IMR-90 (cell line): Measurements from ENCODE around the gene GOLGA6L9. TPM values are rescaled to one million over a fixed set of nuclear protein-coding genes. Genes with fewer than 3 reads are reported as not detected.

ENCODE experiments used
- ATAC-seq: fragments of 200-7000 bp; cut with Tn5 transposase; 2 replicates; pipeline ENCODE4 v1.9.1; 2020; ENCODE audit warnings: low read depth, mild to moderate bottlenecking, moderate library complexity
- BruUV-seq: library from RNA; stranded (reverse); fragments of 400-500 nt; replicated peaks from 2 replicates; lab custom pipeline; 2021; lab: Mats Ljungman, UMichigan
- CTCF ChIA-PET: fragments of 300-600 bp; formaldehyde crosslinking; extraction: SDS; loops from one replicate; lab custom pipeline; 2021; ENCODE audit warnings: antibody characterized with exemption; lab: Yijun Ruan, JAX
- POLR2A ChIA-PET: fragments of 300-600 bp; sonication (Branson Sonifier 250); formaldehyde crosslinking; loops from one replicate; lab custom pipeline; 2022; ENCODE audit warnings: antibody characterized with exemption; ENCODE audit not compliant: unreplicated experiment; lab: Charles Lee
- DNase-seq: peaks from one replicate; pipeline ENCODE4 v3.0.0; 2013
- H2AFZ ChIP-seq: replicated peaks from 2 replicates; pipeline ENCODE3; 2013; ENCODE audit warnings: low read length, mild to moderate bottlenecking; ENCODE audit not compliant: poor library complexity
- H2AK5ac ChIP-seq: 2 replicates; pipeline ENCODE4 v1.6.1; 2013; ENCODE audit warnings: low read depth, low read length, inconsistent platforms
- H2AK9ac ChIP-seq: replicated peaks from 2 replicates; pipeline ENCODE3; 2013; ENCODE audit warnings: mild to moderate bottlenecking, low read depth, low read length, moderate library complexity; ENCODE audit not compliant: poor library complexity
- H2BK120ac ChIP-seq: 2 replicates; pipeline ENCODE4 v1.6.1; 2013; ENCODE audit warnings: low read depth, low read length, inconsistent platforms
- H2BK15ac ChIP-seq: 3 replicates; pipeline ENCODE4 v1.6.1; 2013; ENCODE audit warnings: low read depth, low read length, inconsistent platforms
- H2BK20ac ChIP-seq: 2 replicates; pipeline ENCODE4 v1.6.1; 2013; ENCODE audit warnings: low read depth, mild to moderate bottlenecking, inconsistent platforms, low read length, moderate library complexity
- H2BK5ac ChIP-seq: 2 replicates; pipeline ENCODE4 v1.6.1; 2013; ENCODE audit warnings: mild to moderate bottlenecking, low read depth, low read length, inconsistent platforms; ENCODE audit not compliant: poor library complexity, severe bottlenecking
- H3K14ac ChIP-seq: replicated peaks from 2 replicates; pipeline ENCODE4 v1.6.1; 2013; ENCODE audit warnings: low read depth, low read length, inconsistent platforms
- H3K18ac ChIP-seq: 2 replicates; pipeline ENCODE4 v1.6.1; 2013; ENCODE audit warnings: low read depth, low read length, control low read depth
- H3K23ac ChIP-seq: 2 replicates; pipeline ENCODE4 v1.6.1; 2013; ENCODE audit warnings: low read depth, low read length, inconsistent platforms
- H3K27ac ChIP-seq: 2 replicates; pipeline ENCODE4 v1.5.1; 2013; ENCODE audit warnings: mild to moderate bottlenecking, control low read depth, low read length; ENCODE audit not compliant: insufficient read depth
- H3K27me3 ChIP-seq: 2 replicates; pipeline ENCODE4 v1.6.1; 2013; ENCODE audit warnings: low read length; ENCODE audit not compliant: control insufficient read depth, insufficient read depth
- H3K36me3 ChIP-seq: 2 replicates; pipeline ENCODE4 v1.6.1; 2013; ENCODE audit warnings: low read length, mixed read lengths; ENCODE audit not compliant: control insufficient read depth, insufficient read depth
- H3K4ac ChIP-seq: 2 replicates; pipeline ENCODE4 v1.6.1; 2013; ENCODE audit warnings: low read depth, low read length, inconsistent platforms
- H3K4me1 ChIP-seq: 2 replicates; pipeline ENCODE4 v1.6.1; 2013; ENCODE audit warnings: low read length, mixed read lengths; ENCODE audit not compliant: control insufficient read depth, insufficient read depth
- H3K4me2 ChIP-seq: 2 replicates; pipeline ENCODE4 v1.6.1; 2013; ENCODE audit warnings: low read depth, mild to moderate bottlenecking, control low read depth, low read length, moderate library complexity
- H3K4me3 ChIP-seq: 2 replicates; pipeline ENCODE4 v1.5.1; 2013; ENCODE audit warnings: low read depth, mild to moderate bottlenecking, control low read depth, low read length, moderate library complexity; ENCODE audit not compliant: insufficient read depth
- H3K56ac ChIP-seq: 2 replicates; pipeline ENCODE4 v1.6.1; 2013; ENCODE audit warnings: low read length, inconsistent platforms; ENCODE audit not compliant: insufficient read depth; ENCODE audit errors: extremely low read depth
- H3K79me1 ChIP-seq, 2 experiments: 2 replicates each; pipeline ENCODE4 v1.6.1; 2013; ENCODE audit warnings: low read length in 2 of 2, inconsistent platforms in 1 of 2, low read depth in 1 of 2
- H3K9ac ChIP-seq: 2 replicates; pipeline ENCODE4 v1.6.1; 2013; ENCODE audit warnings: low read depth, low read length, control low read depth
- H3K9me1 ChIP-seq: 2 replicates; pipeline ENCODE4 v1.6.1; 2013; ENCODE audit warnings: low read length, inconsistent platforms; ENCODE audit not compliant: insufficient read depth
- H3K9me3 ChIP-seq: 2 replicates; pipeline ENCODE4 v1.6.1; 2013; ENCODE audit warnings: low read length; ENCODE audit not compliant: control insufficient read depth, insufficient read depth
- H4K20me1 ChIP-seq: 2 replicates; pipeline ENCODE4 v1.6.1; 2013; ENCODE audit warnings: low read length, inconsistent platforms; ENCODE audit not compliant: insufficient read depth
- H4K5ac ChIP-seq: 2 replicates; pipeline ENCODE4 v1.6.1; 2013; ENCODE audit warnings: mild to moderate bottlenecking, low read depth, low read length, control low read depth
- H4K8ac ChIP-seq, 2 experiments: 2 replicates each; pipeline ENCODE4 v1.6.1; 2013; ENCODE audit warnings: low read depth in 2 of 2, low read length in 2 of 2, control low read depth in 1 of 2, inconsistent platforms in 1 of 2
- H4K91ac ChIP-seq: 2 replicates; pipeline ENCODE4 v1.6.1; 2013; ENCODE audit warnings: low read depth, low read length, inconsistent platforms; ENCODE audit not compliant: insufficient read depth
- BHLHE40 ChIP-seq: fragments of 150-350 bp; IDR thresholded peaks from 2 replicates; pipeline ENCODE4 v1.6.1; 2016; ENCODE audit warnings: mild to moderate bottlenecking, low read depth, low read length
- CEBPB ChIP-seq: IDR thresholded peaks from 2 replicates; pipeline ENCODE4 v1.6.1; 2012; ENCODE audit warnings: low read depth, low read length, improper control_type of control experiment
- CHD1 ChIP-seq: IDR thresholded peaks from 2 replicates; pipeline ENCODE4 v1.6.1; 2012; ENCODE audit warnings: low read depth, low read length, improper control_type of control experiment
- CTCF ChIP-seq: conservative IDR thresholded peaks from 2 replicates; pipeline ENCODE4 v1.5.1; 2012; ENCODE audit warnings: mild to moderate bottlenecking, low read depth, low read length, improper control_type of control experiment
- ELK1 ChIP-seq: fragments of 150-350 bp; IDR thresholded peaks from 2 replicates; pipeline ENCODE4 v1.6.1; 2016; ENCODE audit warnings: low read depth, mild to moderate bottlenecking, low read length, moderate library complexity, borderline replicate concordance
- FOS ChIP-seq: fragments of 150-350 bp; IDR thresholded peaks from 2 replicates; pipeline ENCODE4 v1.6.1; 2016; ENCODE audit warnings: low read depth, low read length
- MAFK ChIP-seq: IDR thresholded peaks from 2 replicates; pipeline ENCODE4 v1.6.1; 2012; ENCODE audit warnings: low read depth, low read length, improper control_type of control experiment
- MAZ ChIP-seq: IDR thresholded peaks from 2 replicates; pipeline ENCODE4 v1.6.1; 2012; ENCODE audit warnings: low read depth, mild to moderate bottlenecking, low read length, improper control_type of control experiment, moderate library complexity, borderline replicate concordance
- NFE2L2 ChIP-seq: fragments of 150-350 bp; IDR thresholded peaks from 2 replicates; pipeline ENCODE4 v1.6.1; 2016; ENCODE audit warnings: low read depth, mild to moderate bottlenecking, low read length
- POLR2A ChIP-seq: IDR thresholded peaks from 2 replicates; pipeline ENCODE4 v1.6.1; 2012; ENCODE audit warnings: mild to moderate bottlenecking, low read depth, low read length
- RCOR1 ChIP-seq: IDR thresholded peaks from 2 replicates; pipeline ENCODE4 v1.6.1; 2012; ENCODE audit warnings: mild to moderate bottlenecking, low read length, improper control_type of control experiment; ENCODE audit not compliant: insufficient replicate concordance
- RFX5 ChIP-seq: IDR thresholded peaks from 2 replicates; pipeline ENCODE4 v1.8.0; 2012; ENCODE audit warnings: low read depth, mild to moderate bottlenecking, low read length, moderate library complexity
- SMC3 ChIP-seq: fragments of 150-350 bp; IDR thresholded peaks from 2 replicates; pipeline ENCODE4 v1.6.1; 2016; ENCODE audit warnings: low read depth, mild to moderate bottlenecking, antibody characterized with exemption, low read length, moderate library complexity
- USF2 ChIP-seq: fragments of 150-350 bp; IDR thresholded peaks from 2 replicates; pipeline ENCODE4 v1.6.1; 2017; ENCODE audit warnings: mild to moderate bottlenecking, antibody characterized with exemption, low read length, low read depth
- WGBS, 2 experiments: methylation state at CpG; one replicate each; pipeline versions ENCODE4 v1.1.5 to v1.1.7; 2013; ENCODE audit warnings: missing lambda C conversion rate in 2 of 2; ENCODE audit not compliant: insufficient read length in 1 of 2; ENCODE audit errors: extremely low coverage in 2 of 2; 5-methylcytosine and 5-hydroxymethylcytosine counted together
- dilution Hi-C: fragments of 300-500 bp; cut with HindIII; formaldehyde crosslinking; loops from one replicate; pipeline ENCODE4 v1.14.3; 2018; ENCODE audit warnings: low sequenced_read_pairs; ENCODE audit not compliant: unreplicated experiment
- in situ Hi-C: fragments of 300-500 bp; cut with MboI; formaldehyde crosslinking; loops from 3 replicates; pipeline ENCODE4 v1.14.3; 2019; ENCODE audit warnings: low sequenced_read_pairs, inconsistent platforms, mixed read lengths
- intact Hi-C: fragments of 100-400 bp; cut with micrococcal nuclease; formaldehyde crosslinking; loops from 2 replicates; pipeline ENCODE4 v1.10.0; 2022
- polyA plus RNA-seq, 3 experiments: library from polyadenylated mRNA; depleted of rRNA; stranded (reverse); fragments of >200 nt; gene quantifications; 2 replicates each; pipeline ENCODE4 v1.2.3, GENCODE V29; 2012; ENCODE audit warnings: low replicate concordance in 1 of 3
- total RNA-seq: library from RNA; depleted of rRNA; stranded (reverse); fragments of >200 nt; gene quantifications from 2 replicates; pipeline ENCODE4 v1.2.3, GENCODE V29; 2012

Gene GOLGA6L9
- total and polyA plus RNA-seq, 2 of the 4 experiments (the other 2 are of a cell fraction): 0.90 to 2.6 TPM

GRCh38 chr15:82398785-82399184 is 30.8 kb upstream of the GOLGA6L9 start:
- Histone ChIP-seq H2BK15ac (no peak overlapping the region), H3K79me1 (peaks cover 7 to 20% of the 10 kb centered on the region in 2 experiments), H3K4ac (no peak overlapping the region), H3K4me3 (no peak overlapping the region), H2BK120ac (no peak overlapping the region), H4K8ac (no peak overlapping the region), H3K9me1 (no peaks in the 10 kb centered on the region), H2BK5ac (no peak overlapping the region), H3K14ac (no peak overlapping the region), H3K27me3 (no peaks in the 10 kb centered on the region), H2AK9ac (no peak overlapping the region), H3K4me2 (no peak overlapping the region), H3K9ac (no peak overlapping the region), H2BK20ac (no peak overlapping the region), H3K27ac (no peak overlapping the region), H3K4me1 (peaks cover under 1% of the 10 kb centered on the region; the same call in 1 of the 2 replicates), H2AFZ (no peak overlapping the region), H4K20me1 (no peaks in the 10 kb centered on the region), H3K18ac (no peak overlapping the region), H3K23ac (no peak overlapping the region), H4K5ac (no peak overlapping the region), H3K36me3 (no peaks in the 10 kb centered on the region), H4K91ac (no peak overlapping the region), H3K56ac (no peak overlapping the region), H2AK5ac (no peak overlapping the region), H3K9me3 (no peaks in the 10 kb centered on the region)
- ChIA-PET POLR2A (no interaction called here), CTCF (no interaction called here)
- intact Hi-C loops: no loop called here
- dilution Hi-C loops: no loop called here
- BruUV-seq: no TSS peak
- in situ Hi-C loops: no loop called here
- DNase-seq (no peak), ATAC-seq (no peak)
- no peak for TF ChIP-seq USF2
- no peak for TF ChIP-seq CTCF
- TF ChIP-seq RCOR1: no peak
- TF ChIP-seq SMC3: no peak
- no peak for TF ChIP-seq RFX5
- TF ChIP-seq BHLHE40: no peak
- TF ChIP-seq NFE2L2: no peak
- TF ChIP-seq MAFK: no peak
- no peak for TF ChIP-seq POLR2A
- TF ChIP-seq FOS: no peak
- TF ChIP-seq CEBPB: no peak
- TF ChIP-seq MAZ: no peak
- TF ChIP-seq ELK1: no peak
- no peak for TF ChIP-seq CHD1
- no CpG with 5 or more reads among the region's 1 CpG for WGBS, 2 experiments
